K562 (cell line): Measurements from ENCODE around the gene BNC2.

Source experiments
- POLR2AphosphoS5 ChIP-seq: IDR thresholded peaks from 2 replicates; pipeline ENCODE4 v1.6.1; 2011; ENCODE audit warnings: mild to moderate bottlenecking, low read depth, low read length, moderate library complexity; ENCODE audit not compliant: control insufficient read depth, insufficient read depth
- RB1 ChIP-seq: fragments of 450-650 bp; IDR thresholded peaks from 2 replicates; pipeline ENCODE4 v1.6.1; 2017; ENCODE audit warnings: low read depth, mild to moderate bottlenecking
- TF ChIP-seq, protein P1 (sequence below): fragments of 450-650 bp; conservative IDR thresholded peaks from 2 replicates; pipeline ENCODE4 v1.6.1; 2016; ENCODE audit warnings: missing genetic modification characterization, low read depth, mild to moderate bottlenecking, control low read depth, missing compliant biosample characterization

- TF ChIP-seq RB1 (no peak), POLR2AphosphoS5 (no peak)
- TF ChIP-seq, protein P1, sequence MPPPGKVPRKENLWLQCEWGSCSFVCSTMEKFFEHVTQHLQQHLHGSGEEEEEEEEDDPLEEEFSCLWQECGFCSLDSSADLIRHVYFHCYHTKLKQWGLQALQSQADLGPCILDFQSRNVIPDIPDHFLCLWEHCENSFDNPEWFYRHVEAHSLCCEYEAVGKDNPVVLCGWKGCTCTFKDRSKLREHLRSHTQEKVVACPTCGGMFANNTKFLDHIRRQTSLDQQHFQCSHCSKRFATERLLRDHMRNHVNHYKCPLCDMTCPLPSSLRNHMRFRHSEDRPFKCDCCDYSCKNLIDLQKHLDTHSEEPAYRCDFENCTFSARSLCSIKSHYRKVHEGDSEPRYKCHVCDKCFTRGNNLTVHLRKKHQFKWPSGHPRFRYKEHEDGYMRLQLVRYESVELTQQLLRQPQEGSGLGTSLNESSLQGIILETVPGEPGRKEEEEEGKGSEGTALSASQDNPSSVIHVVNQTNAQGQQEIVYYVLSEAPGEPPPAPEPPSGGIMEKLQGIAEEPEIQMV, result no peak
Measured at GRCh38 chr9:16775330-16775729, 95.1 kb downstream of the BNC2 start.
